Hepatocyte (in vitro differentiated cells): Measurements from ENCODE around the gene NPAS3.

Source experiments
- CTCF ChIP-seq: fragments of 200-600 bp; sonication (generic); IDR thresholded peaks from 2 replicates; pipeline ENCODE4 v1.5.1; 2016; ENCODE audit warnings: antibody characterized with exemption, mild to moderate bottlenecking; ENCODE audit not compliant: poor library complexity
- EZH2 ChIP-seq: fragments of 200-600 bp; sonication (generic); IDR thresholded peaks from 2 replicates; pipeline ENCODE4 v1.6.1; 2016; ENCODE audit warnings: antibody characterized with exemption, mild to moderate bottlenecking, borderline replicate concordance
- EZH2phosphoT487 ChIP-seq: fragments of 200-600 bp; sonication (generic); IDR thresholded peaks from one replicate; pipeline ENCODE4 v1.6.1; 2018; ENCODE audit warnings: antibody characterized with exemption, mild to moderate bottlenecking, low read depth, moderate library complexity; ENCODE audit not compliant: unreplicated experiment, severe bottlenecking

- TF ChIP-seq CTCF (no peak), EZH2phosphoT487 (no peak), EZH2 (no peak)
Observed at GRCh38 chr14:33848009-33848408, 909.3 kb downstream of the NPAS3 start.
